Measurements from ENCODE around the gene ATP5F1D.
A peak's percentile ranks its signal among the peaks of the same experiment; 100 is the strongest.

ATP5F1D gene

DNA sequence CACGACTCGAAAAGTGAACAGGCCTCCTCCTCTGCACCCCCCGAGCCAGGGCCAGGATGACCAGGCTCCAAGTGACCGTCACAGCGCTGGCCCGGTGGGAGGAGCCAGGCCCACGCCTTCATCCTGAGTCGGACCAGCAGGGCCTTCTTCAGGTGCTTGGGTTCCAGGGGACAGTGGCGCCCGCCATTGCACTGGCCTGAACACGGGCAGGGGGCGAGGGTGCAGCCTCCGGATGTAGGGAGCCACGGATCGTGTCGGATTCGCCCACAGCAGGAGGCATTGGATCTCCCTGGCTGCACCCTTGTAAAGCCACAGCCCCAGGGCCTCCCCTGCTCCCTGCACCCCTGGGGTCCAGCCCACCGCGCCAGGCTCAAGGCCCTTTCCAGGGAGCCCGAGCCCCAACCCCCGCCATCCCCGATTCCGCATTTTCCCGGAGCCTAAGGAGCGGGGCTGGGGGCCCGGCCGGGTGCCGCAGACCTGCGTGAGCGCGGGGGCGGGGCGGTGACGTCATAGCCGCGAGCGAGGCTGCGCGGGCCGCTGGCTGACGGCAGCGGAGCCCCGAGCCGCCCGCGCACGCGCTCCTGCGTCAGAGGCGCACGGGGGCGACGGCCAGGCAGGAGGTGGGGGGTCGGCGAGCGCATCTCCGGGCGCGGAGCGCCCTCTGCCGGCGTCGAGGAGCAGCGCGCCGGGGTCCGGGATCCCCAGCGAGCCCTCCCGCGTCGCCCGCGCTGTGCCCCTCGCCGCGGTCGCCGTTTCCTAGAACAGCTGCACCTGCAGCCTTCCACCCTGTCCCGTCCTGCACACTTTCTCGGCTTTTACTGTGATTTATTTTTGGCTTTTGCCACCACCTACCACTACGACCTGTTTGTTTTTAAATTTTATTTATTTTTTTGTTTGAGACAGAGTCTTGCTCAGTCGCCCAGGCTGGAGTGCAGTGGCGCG is 1.5 kb upstream of the ATP5F1D start:
- DNase-seq (ENCODE audit: low read depth) = peak; percentile 85
- TF ChIP-seq, protein P1, sequence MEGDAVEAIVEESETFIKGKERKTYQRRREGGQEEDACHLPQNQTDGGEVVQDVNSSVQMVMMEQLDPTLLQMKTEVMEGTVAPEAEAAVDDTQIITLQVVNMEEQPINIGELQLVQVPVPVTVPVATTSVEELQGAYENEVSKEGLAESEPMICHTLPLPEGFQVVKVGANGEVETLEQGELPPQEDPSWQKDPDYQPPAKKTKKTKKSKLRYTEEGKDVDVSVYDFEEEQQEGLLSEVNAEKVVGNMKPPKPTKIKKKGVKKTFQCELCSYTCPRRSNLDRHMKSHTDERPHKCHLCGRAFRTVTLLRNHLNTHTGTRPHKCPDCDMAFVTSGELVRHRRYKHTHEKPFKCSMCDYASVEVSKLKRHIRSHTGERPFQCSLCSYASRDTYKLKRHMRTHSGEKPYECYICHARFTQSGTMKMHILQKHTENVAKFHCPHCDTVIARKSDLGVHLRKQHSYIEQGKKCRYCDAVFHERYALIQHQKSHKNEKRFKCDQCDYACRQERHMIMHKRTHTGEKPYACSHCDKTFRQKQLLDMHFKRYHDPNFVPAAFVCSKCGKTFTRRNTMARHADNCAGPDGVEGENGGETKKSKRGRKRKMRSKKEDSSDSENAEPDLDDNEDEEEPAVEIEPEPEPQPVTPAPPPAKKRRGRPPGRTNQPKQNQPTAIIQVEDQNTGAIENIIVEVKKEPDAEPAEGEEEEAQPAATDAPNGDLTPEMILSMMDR (IDR thresholded peaks at IDR 0.05; ENCODE audit: low read depth, low read length) = peak; percentile 24
- TF ChIP-seq, protein P2, sequence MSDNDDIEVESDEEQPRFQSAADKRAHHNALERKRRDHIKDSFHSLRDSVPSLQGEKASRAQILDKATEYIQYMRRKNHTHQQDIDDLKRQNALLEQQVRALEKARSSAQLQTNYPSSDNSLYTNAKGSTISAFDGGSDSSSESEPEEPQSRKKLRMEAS (IDR thresholded peaks at IDR 0.05; ENCODE audit: low read depth, low read length) = no peak
- peak; percentile 75 for TF ChIP-seq MYC (IDR thresholded peaks at IDR 0.05; ENCODE audit: low read depth, low read length)
- peak overlapping the region; percentile 28 for H3K4me3 ChIP-seq (ENCODE audit: low read depth, low read length)

DNA sequence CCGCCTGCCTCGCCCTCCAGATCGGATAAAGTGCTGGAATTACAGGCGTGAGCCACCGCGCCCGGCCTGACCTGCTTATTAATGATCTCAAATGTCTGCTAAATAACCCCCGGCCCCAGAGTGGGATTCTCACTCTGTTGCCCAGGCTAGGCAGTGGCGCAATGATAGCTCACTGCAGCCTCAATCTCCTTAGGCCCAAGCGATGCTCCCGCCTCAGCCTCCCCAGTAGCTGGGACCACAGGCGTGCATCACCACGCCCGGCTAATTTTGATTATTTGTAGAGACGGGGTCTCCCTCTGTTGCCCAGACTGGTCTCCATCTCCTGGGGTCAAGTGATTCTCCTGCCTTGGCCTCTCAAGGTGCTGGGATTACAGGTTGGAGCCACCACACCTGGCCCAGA is 626 bp upstream of the ATP5F1D start:
- H3K4me3 ChIP-seq (ENCODE audit: low read depth, low read length) = no peak overlapping the region
- no peak for DNase-seq (ENCODE audit: low read depth)
- TF ChIP-seq, protein P2 (IDR thresholded peaks at IDR 0.05; ENCODE audit: low read depth, low read length) = no peak
- TF ChIP-seq MYC (IDR thresholded peaks at IDR 0.05; ENCODE audit: low read depth, low read length) (no peak), POLR2A (IDR thresholded peaks at IDR 0.05; ENCODE audit: extremely low read depth, insufficient read length) (no peak)
- TF ChIP-seq, protein P1 (IDR thresholded peaks at IDR 0.05; ENCODE audit: low read depth, low read length) = no peak

DNA sequence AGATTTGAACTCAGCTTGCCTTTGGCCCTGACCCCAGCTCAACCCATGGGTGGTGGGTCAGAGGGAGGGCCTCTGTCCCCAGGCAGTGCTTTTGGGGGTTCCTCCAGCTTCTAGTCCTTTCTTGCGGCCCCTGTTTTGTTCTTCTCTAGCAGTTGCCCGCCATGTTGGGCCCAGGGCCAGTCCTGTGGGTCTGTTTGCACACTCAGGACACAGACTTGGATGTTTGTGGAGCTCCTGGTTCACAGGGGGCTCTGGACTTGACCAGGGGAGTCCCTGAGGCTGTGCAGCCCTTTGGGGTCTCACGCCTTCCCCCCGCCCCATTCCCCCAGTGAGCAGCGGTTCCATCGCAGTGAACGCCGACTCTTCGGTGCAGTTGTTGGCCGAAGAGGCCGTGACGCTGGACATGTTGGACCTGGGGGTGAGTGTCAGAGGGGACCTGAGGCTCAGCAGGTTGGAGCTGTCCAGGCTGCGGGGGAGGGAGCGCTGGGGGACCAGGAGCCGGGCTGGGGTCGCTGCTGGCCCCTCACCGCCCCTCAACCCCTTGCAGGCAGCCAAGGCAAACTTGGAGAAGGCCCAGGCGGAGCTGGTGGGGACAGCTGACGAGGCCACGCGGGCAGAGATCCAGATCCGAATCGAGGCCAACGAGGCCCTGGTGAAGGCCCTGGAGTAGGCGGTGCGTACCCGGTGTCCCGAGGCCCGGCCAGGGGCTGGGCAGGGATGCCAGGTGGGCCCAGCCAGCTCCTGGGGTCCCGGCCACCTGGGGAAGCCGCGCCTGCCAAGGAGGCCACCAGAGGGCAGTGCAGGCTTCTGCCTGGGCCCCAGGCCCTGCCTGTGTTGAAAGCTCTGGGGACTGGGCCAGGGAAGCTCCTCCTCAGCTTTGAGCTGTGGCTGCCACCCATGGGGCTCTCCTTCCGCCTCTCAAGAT is 2.5 kb downstream of the ATP5F1D start:
- DNase-seq (ENCODE audit: low read depth) = peak; percentile 81
- no peak overlapping the region for H3K4me3 ChIP-seq (ENCODE audit: low read depth, low read length)

DNA sequence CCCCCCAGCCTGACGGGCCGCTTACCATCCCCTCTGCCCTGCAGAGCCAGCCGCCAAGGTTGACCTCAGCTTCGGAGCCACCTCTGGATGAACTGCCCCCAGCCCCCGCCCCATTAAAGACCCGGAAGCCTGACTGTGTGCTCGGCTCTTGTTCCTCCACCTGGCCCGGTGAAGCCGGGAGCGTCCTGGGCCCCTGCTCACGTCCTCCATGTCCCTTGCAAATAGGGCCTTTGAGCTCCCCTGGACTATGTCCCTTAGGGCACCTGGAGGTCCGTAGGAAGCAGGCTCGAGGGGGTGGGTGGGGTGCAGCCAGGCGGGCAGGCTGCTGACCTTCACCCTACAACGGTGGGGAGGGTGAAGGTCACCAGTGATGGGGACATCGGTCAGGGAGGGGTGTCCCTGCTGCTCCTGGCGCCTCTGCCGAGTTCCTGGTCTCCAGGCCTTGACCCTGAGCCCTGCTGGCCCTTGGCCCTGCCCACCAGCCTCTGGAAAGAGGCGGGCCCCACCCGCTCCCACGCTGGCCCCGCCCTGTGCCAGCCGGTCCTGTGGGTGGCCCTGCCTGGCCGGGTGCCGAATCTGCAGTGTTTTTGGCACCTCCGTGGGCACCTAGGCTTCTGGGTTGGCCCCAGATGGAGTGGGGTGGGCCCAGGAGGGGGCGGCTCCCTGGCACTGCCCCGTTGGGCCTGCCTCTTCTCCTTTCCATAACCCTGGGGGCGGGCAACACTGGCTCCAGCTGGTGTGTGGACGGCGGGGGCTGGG is 3.3 kb downstream of the ATP5F1D start:
- TF ChIP-seq, protein P2 (IDR thresholded peaks at IDR 0.05; ENCODE audit: low read depth, low read length) = no peak
- no peak for TF ChIP-seq MYC (IDR thresholded peaks at IDR 0.05; ENCODE audit: low read depth, low read length)
- TF ChIP-seq, protein P1 (IDR thresholded peaks at IDR 0.05; ENCODE audit: low read depth, low read length) = no peak
- TF ChIP-seq POLR2A (IDR thresholded peaks at IDR 0.05; ENCODE audit: extremely low read depth, insufficient read length) = no peak

More for the DNA sequence above, 2.5 kb downstream of the ATP5F1D start:
- no peak for TF ChIP-seq MYC (IDR thresholded peaks at IDR 0.05; ENCODE audit: low read depth, low read length)
- no peak for TF ChIP-seq POLR2A (IDR thresholded peaks at IDR 0.05; ENCODE audit: extremely low read depth, insufficient read length)
- TF ChIP-seq, protein P2 (IDR thresholded peaks at IDR 0.05; ENCODE audit: low read depth, low read length) = peak; percentile 29; the same call in 1 of the 2 replicates
- TF ChIP-seq, protein P1 (IDR thresholded peaks at IDR 0.05; ENCODE audit: low read depth, low read length) = peak; percentile 69

More for the DNA sequence above, 3.3 kb downstream of the ATP5F1D start:
- no peak for DNase-seq (ENCODE audit: low read depth)
- H3K4me3 ChIP-seq (ENCODE audit: low read depth, low read length) = no peak overlapping the region

Data from NB4 (cell line).